Urothelium cell line (cell line): Measurements from ENCODE around the gene PRR16.
"Not testable (repeated sequence)": the region's sequence is repeated elsewhere in the genome, so short reads cannot be mapped to it uniquely, and the experiment has no call there.

Experiments
- DNase-seq: peaks from one replicate; pipeline ENCODE4 v3.0.0; 2011; ENCODE audit warnings: low spot score, mixed read lengths
- FAIRE-seq: peaks from 2 replicates; lab custom pipeline; 2011; peaks lifted over from hg19 to GRCh38; lab: Jason Lieb, UNC

PRR16 gene

DNA sequence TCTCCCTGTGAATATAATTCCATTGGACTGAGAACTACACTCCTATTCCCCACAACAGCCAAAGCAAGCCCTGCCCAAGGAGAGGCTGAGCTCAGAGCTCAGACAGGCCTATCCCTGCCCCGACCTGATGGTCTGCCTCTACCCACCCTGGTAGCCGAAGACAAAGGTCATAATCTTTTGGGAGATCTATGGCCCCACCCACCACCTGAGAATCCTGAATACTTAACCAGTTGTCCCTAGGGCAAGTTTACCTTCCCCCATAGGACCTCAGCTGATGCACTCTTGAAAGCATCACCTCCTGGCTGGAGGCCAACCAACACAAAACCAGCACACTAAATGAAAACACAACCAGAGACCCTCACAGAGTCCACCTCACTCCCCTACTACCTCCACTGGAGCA is 167.5 kb downstream of the PRR16 start:
- DNase-seq (no peak), FAIRE-seq (no peak)

DNA sequence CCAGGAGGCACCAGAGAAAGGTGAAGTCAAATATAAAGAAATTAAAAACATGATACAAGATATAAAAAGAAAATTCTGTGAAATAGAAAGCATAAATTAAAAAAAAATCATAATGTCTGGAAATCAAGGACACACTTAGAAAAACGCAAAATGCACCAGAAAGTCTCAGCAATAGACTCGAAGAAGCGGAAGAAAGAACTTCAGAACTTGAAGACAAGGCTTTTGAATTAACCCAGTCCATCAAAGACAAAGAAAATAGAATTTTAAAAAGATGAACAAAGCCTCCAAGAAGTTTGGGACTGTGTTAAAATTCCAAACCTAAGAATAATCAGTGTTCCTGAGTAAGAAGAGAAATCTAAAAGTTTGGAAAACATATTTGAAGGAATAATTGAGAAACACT is 168.3 kb downstream of the PRR16 start:
- FAIRE-seq (no peak), DNase-seq (no peak)

DNA sequence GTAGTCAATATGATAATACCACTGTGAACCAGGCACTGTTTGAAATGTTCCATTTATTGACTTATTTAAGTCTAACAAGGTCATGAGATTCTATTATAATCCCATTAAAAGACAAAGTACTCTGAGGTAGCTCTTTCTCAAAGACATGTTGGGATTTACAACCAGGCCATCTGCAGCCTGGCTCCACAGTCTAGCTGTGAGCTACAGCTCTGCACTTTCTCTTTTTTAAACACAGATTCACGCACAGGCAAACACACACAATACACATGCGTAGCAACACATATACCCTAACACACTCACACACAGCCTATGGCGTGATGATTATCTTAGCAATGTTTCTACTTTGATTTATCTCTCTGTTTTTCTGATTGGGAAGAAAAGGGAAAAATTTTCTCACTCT is 174.3 kb downstream of the PRR16 start:
- no peak for DNase-seq
- FAIRE-seq, result peak; percentile 74

- FAIRE-seq (no peak), DNase-seq (no peak)
Measured at GRCh38 chr5:120640778-120641177, 176.7 kb downstream of the PRR16 start.

DNA sequence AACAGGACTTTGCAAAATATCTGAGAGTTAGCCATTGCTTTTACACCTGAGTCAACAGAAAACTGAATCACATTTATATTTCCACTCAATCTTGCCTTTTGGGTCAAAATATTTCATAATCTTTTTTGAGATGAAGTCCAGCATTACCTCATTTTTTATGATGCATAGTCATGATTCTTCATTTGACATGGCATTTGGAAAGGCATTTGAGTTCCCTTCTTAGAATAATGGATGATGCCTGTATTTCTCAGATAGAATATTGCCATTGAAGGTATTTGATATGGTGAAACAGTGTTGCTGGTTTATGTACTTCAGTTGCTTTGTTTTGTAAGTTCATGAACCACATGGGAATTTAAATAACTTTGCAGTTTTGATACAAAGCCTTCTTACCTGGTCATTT is 180.4 kb downstream of the PRR16 start:
- DNase-seq (no peak), FAIRE-seq (no peak)

DNA sequence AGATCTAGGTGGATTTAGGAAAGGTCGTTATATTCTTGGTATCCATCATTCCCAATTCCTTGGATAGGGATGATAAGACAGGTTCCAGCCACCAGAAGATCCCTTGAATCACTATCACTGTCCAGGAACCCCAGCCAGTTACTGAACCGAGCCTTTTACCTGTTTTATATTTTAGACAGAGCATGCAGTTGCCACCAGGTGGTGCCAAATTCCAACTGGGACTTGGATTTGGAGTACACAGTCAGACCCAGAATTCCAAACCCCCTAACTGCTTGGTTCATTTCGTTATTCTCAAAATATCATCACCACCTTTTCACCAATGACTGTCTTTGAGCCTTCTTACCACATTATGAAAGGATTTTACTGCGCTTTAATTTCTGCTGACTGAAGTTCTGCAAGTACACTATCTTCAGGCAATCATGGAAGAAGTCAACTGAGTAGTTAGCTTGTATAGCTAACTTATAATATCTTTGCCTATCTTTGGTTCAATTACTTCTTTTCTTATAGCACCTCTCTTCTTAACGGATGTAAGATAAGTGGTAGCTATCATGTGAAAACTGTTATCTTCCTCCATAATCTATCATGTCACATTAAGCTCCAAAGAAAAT is 191.8 kb downstream of the PRR16 start:
- DNase-seq (peak; percentile 40), FAIRE-seq (no peak)

DNA sequence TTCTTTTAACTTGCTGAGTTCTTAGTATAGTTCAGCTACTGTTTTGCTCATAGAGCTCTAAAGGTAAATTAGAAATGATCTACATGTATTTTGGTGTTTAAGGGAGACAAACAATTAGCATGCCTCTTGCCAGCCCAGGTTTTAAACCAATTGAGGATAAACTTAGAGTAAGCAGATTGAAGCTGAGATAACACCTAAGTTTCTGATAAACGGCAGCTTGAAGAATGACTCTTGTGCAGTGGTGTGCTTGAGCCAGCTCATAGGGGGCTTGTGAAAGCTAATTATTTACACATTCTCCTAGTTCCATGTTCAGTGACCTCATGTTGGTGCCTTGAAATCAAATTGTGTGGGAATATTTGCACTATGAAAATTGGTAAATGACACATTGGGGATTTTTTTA is 193.0 kb downstream of the PRR16 start:
- FAIRE-seq, result no peak
- DNase-seq, result no peak

- FAIRE-seq (no peak), DNase-seq (no peak)
Measured at GRCh38 chr5:120677481-120677880, 213.4 kb downstream of the PRR16 start.

DNA sequence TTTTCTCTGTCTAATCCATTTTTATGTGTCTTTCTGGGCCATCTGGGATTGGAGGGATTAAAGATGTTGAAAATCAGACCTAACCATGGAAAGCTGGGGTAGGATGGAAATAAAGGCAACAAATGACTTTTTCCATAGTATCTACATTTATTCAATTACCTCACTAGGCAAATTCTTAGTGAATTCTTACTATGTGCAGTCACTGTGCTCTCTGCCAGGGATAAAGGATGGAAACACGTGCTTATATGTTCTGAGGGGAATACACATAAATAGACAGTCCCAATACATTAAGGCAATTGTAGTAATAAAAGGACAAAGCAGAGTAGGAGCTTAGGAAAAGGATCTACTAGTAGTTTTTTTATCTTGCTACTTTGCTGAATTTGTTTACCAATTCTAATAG is 214.2 kb downstream of the PRR16 start:
- no peak for DNase-seq
- no peak for FAIRE-seq

GRCh38 chr5:120682851-120683250 is 218.8 kb downstream of the PRR16 start:
- DNase-seq (no peak), FAIRE-seq (no peak)

GRCh38 chr5:120683580-120683979 is 219.5 kb downstream of the PRR16 start:
- no peak for DNase-seq
- no peak for FAIRE-seq

DNA sequence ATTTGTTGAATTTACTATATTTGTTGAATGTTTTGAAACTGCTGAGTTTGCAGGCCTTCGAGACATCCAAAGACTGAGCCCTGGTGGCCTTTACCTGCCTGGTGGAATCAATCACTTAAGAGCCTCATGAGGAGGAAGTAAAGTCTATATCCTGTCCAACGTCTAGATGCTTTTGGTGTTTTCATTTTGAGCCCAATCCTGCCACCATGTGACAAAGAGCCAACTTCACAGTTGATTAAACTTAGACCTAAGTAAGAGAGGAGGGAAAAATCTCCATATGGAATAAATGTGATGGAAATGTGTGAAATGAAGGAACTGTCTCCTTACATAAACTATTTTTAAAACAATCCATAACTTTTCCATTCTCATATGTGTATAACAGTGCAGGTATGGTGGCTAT is 220.1 kb downstream of the PRR16 start:
- FAIRE-seq (no peak), DNase-seq (no peak)

- DNase-seq (no peak), FAIRE-seq (no peak)
Measured at GRCh38 chr5:120684749-120685415, 220.8 kb downstream of the PRR16 start.

GRCh38 chr5:120690621-120691407 is 226.7 kb downstream of the PRR16 start:
- no peak for DNase-seq
- no peak for FAIRE-seq

- FAIRE-seq (no peak), DNase-seq (no peak)
Measured at GRCh38 chr5:120692325-120692724, 228.2 kb downstream of the PRR16 start.

DNA sequence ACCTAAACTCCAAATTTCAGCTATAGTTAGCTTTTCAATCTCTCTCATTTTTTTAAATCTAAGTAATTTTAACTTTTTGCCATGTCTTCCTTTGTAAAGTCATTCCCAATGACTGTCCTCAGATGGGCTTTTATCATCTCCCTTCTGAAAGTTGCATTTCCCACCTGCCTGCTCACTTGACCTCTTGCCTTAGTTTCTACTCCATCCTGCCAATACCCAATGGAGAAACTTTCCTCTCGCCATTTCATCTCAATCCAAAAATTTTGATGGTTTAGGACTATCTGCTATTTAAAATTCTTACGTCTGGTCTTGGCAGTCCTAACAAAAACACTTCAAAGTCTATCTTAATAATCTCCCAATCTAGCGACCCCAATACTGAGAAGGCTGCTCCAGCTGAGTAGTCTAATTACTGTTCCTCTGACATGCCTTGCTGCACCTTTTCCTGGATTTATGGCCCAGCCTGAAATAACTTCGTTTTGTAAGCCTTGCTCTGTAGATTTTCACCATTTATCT is 231.3 kb downstream of the PRR16 start:
- FAIRE-seq (no peak), DNase-seq (no peak)

DNA sequence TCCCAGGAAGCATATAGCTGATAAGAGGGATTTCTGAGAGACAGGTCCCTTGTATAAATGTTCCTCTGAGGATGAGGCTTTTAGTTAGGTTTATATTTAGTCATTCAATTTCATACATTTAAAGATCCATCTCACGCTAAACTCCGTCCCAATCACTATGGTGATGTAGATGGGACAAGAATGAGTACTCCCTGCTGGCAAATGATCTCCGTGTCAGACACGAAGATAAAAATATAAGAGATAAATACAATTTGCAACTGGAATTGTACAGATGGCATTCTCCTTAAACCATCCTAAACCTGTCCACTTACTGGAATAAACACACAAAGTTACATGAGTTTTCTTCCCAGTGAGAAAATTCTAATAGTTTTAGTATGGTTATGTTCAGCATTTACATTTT is 233.0 kb downstream of the PRR16 start:
- no peak for DNase-seq

DNA sequence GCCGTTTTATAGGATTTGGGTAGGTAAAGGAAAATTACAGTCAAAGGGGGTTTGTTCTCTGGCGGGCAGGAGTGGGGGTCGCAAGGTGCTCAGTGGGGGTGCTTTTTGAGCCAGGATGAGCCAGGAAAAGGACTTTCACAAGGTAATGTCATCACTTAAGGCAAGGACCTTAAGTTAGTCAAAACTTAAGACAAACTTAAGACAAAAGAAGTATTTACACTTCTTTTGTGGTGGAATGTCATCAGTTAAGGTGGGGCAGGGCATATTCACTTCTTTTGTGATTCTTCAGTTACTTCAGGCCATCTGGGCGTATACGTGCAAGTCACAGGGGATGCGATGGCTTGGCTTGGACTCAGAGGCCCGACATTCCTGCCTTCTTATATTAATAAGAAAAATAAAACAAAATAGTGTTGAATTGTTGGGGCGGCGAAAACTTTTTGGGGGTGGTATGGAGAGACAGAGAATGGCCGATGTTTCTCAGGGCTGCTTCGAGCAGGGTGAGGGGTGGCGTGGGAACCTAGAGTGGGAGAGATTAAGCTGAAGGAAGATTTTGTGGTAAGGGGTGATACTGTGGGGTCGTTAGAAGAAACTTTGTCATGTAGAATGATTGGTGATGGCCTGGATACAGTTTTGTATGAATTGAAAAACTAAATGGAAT is 233.7 kb downstream of the PRR16 start:
- not testable (repeated sequence) for FAIRE-seq, DNase-seq

More for the DNA sequence above, 233.0 kb downstream of the PRR16 start:
- no peak for FAIRE-seq

GRCh38 chr5:120700653-120701052 is 236.6 kb downstream of the PRR16 start:
- FAIRE-seq, DNase-seq: not testable (repeated sequence)

GRCh38 chr5:120702817-120703538 is 238.9 kb downstream of the PRR16 start:
- not testable (repeated sequence) for DNase-seq, FAIRE-seq
